Heart right ventricle (tissue), 16 donors: ENCODE measurements around the gene TAF1A. TPM values are rescaled to one million over a fixed set of nuclear protein-coding genes. Genes with fewer than 3 reads are reported as not detected.

Experiments
- ATAC-seq, 8 donors: fragments of 200-7000 bp; cut with Tn5 transposase; one replicate each; pipeline ENCODE4 v1.9.1; 2020; ENCODE audit warnings: mild to moderate bottlenecking in 8 of 8, moderate library complexity in 8 of 8, moderate number of reproducible peaks in 1 of 8
- DNase-seq, 2 donors: peaks; one replicate each; pipeline ENCODE4 v3.0.0-alpha.2; 2020
- H3K27ac ChIP-seq, 10 donors: fragments of 200-600 bp; sonication (generic) in 2 of 10; one replicate each; pipeline versions ENCODE4 v1.5.0 to v1.8.0; 2020 to 2022; ENCODE audit warnings: mild to moderate bottlenecking in 3 of 10
- H3K27me3 ChIP-seq, 7 donors: fragments of 200-600 bp; one replicate each; pipeline ENCODE4 v1.8.0; 2021 to 2022; ENCODE audit warnings: mild to moderate bottlenecking in 2 of 7
- H3K36me3 ChIP-seq, 9 donors: fragments of 200-600 bp; sonication (generic) in 1 of 9; one replicate each; pipeline versions ENCODE4 v1.5.0 to v1.8.0; 2020 to 2022; ENCODE audit warnings: mild to moderate bottlenecking in 2 of 9
- H3K4me1 ChIP-seq, 9 donors: fragments of 200-600 bp; sonication (generic) in 1 of 9; one replicate each; pipeline versions ENCODE4 v1.5.0 to v1.8.0; 2020 to 2022; ENCODE audit warnings: mild to moderate bottlenecking in 4 of 9
- H3K4me3 ChIP-seq, 10 donors: fragments of 200-600 bp; sonication (generic) in 2 of 10; one replicate each; pipeline versions ENCODE4 v1.5.0 to v1.8.0; 2020 to 2022; ENCODE audit warnings: mild to moderate bottlenecking in 7 of 10, moderate library complexity in 2 of 10
- H3K9me3 ChIP-seq, 11 donors: fragments of 200-600 bp in 10 of 11; sonication (generic) in 2 of 11; one replicate each; pipeline versions ENCODE4 v1.5.0 to v1.8.0; 2013 to 2022; ENCODE audit warnings: mild to moderate bottlenecking in 2 of 11, control low read depth in 1 of 11, moderate library complexity in 1 of 11
- WGBS, 2 donors: extraction: QIAGEN DNeasy Blood & Tissue Kit; methylation state at CpG; one replicate each; pipeline ENCODE4 v1.1.7; 2013; ENCODE audit warnings: inconsistent platforms in 1 of 2; 5-methylcytosine and 5-hydroxymethylcytosine counted together
- intact Hi-C, 10 donors: fragments of 100-400 bp; cut with DNase I; formaldehyde crosslinking; loops; one replicate each; pipeline versions ENCODE4 v1.11.1 to v1.14.2; 2022
- polyA plus RNA-seq, 2 donors: library from polyadenylated mRNA; stranded (reverse); fragments of 200-250 nt; gene quantifications; one replicate each; pipeline ENCODE4 v1.2.3, GENCODE V29; 2013
- total RNA-seq, 10 donors: library from RNA; stranded (reverse); fragmentation: NEBNext Ultra II Directional in 3 of 10; extraction: Animal tissue kit (Norgen Biotek cat#: 25700) in 3 of 10; gene quantifications; one replicate each; pipeline versions ENCODE4 v1.2.1 to v1.2.4, GENCODE V29; 2021 to 2023
- TF ChIP-seq, protein P1 (sequence below), 9 donors: fragments of 200-600 bp; sonication (generic) in 2 of 9; IDR thresholded peaks; one replicate each; pipeline versions ENCODE4 v1.5.0 to v1.8.0; 2021 to 2022; ENCODE audit warnings: antibody characterized with exemption in 9 of 9, mild to moderate bottlenecking in 5 of 9, moderate library complexity in 1 of 9
- donor health status: Arrhythmogenic right ventricular cardiomyopathy.
- donor health status: ischemic (EF 13 %, LVEDD 7.1; RV severe dilation, severe dysfunction).
- donor health status: healthy with polysubstance abuse.
- donor health status: DM: no; HTN: yes; CAD: no.
- donor health status: DM: no; HTN: no; CAD: no.
- donor health status: ischemic (EF 25% LVEDD 6.9; RV normal size, moderate dysfunction).
- donor health status: ischemic (EF 25% LVEDD 5.7; RV mildly dilated, moderate dysfunction).
- donor health status: healthy.
- donor health status: DM: yes; HTN: yes; CAD: no.
- donor health status: Ischemic cardiomyopathy.
- donor health status: ischemic (EF 35%, LVEDD 5.7; RV mildly dilated, moderate dysfunction).
- donor health status: nonischemic (EF 11% LVEDD 7.7; RV severe dilation, severe dysfunction).
- donor health status: DM: yes; HTN: yes; CAD: no.
- donor health status: PGD.
- donor health status: ischemic (EF 29% LVEDD 5.4; RV normal size, mild dysfunction).
- donor health status: nonischemic (EF 23%, LVEDD 6.1; RV moderate dilation, normal function).

TAF1A gene
- total and polyA plus RNA-seq, 12 donors: 1.1 to 3.3 (median 1.7) TPM

DNA sequence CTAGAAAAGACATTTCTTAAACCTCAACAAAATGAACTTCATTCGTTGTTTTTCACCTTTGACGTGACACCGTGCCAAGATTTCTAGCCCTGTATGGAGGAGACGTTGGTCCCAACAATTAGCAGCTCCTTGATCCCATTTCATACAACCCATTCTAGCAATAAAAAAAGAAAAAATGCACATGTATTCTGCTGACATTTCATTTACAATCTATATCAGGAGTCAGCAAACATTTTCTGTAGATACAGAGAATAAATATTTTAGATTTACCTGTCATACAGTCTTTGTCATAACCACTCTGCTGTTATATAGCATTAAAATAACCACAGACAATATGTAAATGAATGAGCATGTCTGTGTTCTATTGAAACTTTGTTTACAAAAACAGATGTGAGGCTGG lies 7.0 kb upstream of the TAF1A start:
- ATAC-seq: no peak
- WGBS, 2 donors: 81 to 86% methylated on average over 4 of the region's 4 CpGs

GRCh38 chr1:222594789-222595188 lies 5.1 kb upstream of the TAF1A start:
- H3K9me3 ChIP-seq: peaks cover 0 to 9% (median 0%) of the 10 kb centered on the region in 11 donors
- H3K27me3 ChIP-seq: no peaks in the 10 kb centered on the region
- H3K4me1 ChIP-seq: peaks cover 0 to 9% (median 5%) of the 10 kb centered on the region in 9 donors
- ATAC-seq (no peak), DNase-seq (no peak)
- H3K4me3 ChIP-seq: no peak overlapping the region
- H3K27ac ChIP-seq: no peak overlapping the region
- H3K36me3 ChIP-seq: no peaks in the 10 kb centered on the region
- 85 to 89% methylated on average over 3 of the region's 3 CpGs for WGBS, 2 donors
- TF ChIP-seq, protein P1, sequence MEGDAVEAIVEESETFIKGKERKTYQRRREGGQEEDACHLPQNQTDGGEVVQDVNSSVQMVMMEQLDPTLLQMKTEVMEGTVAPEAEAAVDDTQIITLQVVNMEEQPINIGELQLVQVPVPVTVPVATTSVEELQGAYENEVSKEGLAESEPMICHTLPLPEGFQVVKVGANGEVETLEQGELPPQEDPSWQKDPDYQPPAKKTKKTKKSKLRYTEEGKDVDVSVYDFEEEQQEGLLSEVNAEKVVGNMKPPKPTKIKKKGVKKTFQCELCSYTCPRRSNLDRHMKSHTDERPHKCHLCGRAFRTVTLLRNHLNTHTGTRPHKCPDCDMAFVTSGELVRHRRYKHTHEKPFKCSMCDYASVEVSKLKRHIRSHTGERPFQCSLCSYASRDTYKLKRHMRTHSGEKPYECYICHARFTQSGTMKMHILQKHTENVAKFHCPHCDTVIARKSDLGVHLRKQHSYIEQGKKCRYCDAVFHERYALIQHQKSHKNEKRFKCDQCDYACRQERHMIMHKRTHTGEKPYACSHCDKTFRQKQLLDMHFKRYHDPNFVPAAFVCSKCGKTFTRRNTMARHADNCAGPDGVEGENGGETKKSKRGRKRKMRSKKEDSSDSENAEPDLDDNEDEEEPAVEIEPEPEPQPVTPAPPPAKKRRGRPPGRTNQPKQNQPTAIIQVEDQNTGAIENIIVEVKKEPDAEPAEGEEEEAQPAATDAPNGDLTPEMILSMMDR (IDR thresholded peaks at IDR 0.05): no peak
- intact Hi-C loops: no loop called here

More for the DNA sequence above, 7.0 kb upstream of the TAF1A start:
- no peak overlapping the region for H3K27ac ChIP-seq
- intact Hi-C loops: no loop called here
- no peaks in the 10 kb centered on the region for H3K36me3 ChIP-seq
- H3K27me3 ChIP-seq: no peaks in the 10 kb centered on the region
- DNase-seq: no peak
- TF ChIP-seq, protein P1 (IDR thresholded peaks at IDR 0.05): no peak
- no peak overlapping the region for H3K4me3 ChIP-seq
- H3K4me1 ChIP-seq: no peaks in the 10 kb centered on the region
- peaks cover 0 to 9% (median 0%) of the 10 kb centered on the region in 11 donors for H3K9me3 ChIP-seq

DNA sequence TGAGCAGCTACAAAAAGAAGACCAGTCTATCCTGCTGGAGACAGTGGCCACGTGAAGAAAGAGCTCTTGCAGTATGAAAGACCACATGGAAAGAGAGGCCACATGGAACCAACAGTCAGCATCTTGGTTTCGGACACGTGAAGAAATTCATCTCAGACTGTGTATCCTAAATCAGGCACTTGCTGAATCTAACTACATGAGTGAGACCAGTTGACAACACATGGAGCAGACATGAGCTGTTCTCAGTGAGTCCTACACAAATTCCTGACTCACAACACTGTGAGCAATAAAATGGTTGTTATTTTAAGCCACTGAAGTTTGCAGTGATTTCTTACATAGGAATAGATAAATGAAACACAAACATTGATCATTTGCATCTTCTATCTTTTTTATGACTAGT lies 2.4 kb upstream of the TAF1A start:
- ATAC-seq (no peak), DNase-seq (no peak)
- TF ChIP-seq, protein P1 (IDR thresholded peaks at IDR 0.05): no peak
- Histone ChIP-seq H3K27ac (no peak overlapping the region), H3K36me3 (peaks cover 0 to 10% (median 0%) of the 10 kb centered on the region in 9 donors), H3K4me3 (no peak overlapping the region), H3K9me3 (peaks cover 0 to 9% (median 0%) of the 10 kb centered on the region in 11 donors), H3K4me1 (peaks cover 0 to 23% (median 10%) of the 10 kb centered on the region in 9 donors), H3K27me3 (no peaks in the 10 kb centered on the region)
- WGBS, 2 donors: 68 to 75% methylated on average over 3 of the region's 3 CpGs
- intact Hi-C loops: no loop called here

- Histone ChIP-seq H3K27ac (no peak overlapping the region), H3K4me1 (peaks cover 0 to 23% (median 10%) of the 10 kb centered on the region in 9 donors), H3K4me3 (no peak overlapping the region), H3K9me3 (no peaks in the 10 kb centered on the region), H3K27me3 (no peaks in the 10 kb centered on the region), H3K36me3 (peaks cover 0 to 45% (median 2%) of the 10 kb centered on the region in 9 donors)
- WGBS, 2 donors: 90 to 100% methylated on average over 1 of the region's 1 CpG
- DNase-seq (no peak), ATAC-seq (no peak)
- TF ChIP-seq, protein P1 (IDR thresholded peaks at IDR 0.05): no peak
- intact Hi-C loops: loop anchor here in 1 of 10 donors (5.0 kb wide), 1 partner anchor 44 kb away; no protein-coding TSS in a partner anchor
These were observed 1.6 kb downstream of the TAF1A start for GRCh38 chr1:222588135-222588534.
